GM19035 (cell line): ENCODE data around the gene MAGEB10.
"Not testable (repeated sequence)": the region's sequence is repeated elsewhere in the genome, so short reads cannot be mapped to it uniquely, and the experiment has no call there.

Experiments
- ATAC-seq: cut with Tn5 transposase; IDR thresholded peaks from one replicate; pipeline ENCODE4 v1.9.1; 2021; ENCODE audit not compliant: unreplicated experiment

The MAGEB10 gene, protein sequence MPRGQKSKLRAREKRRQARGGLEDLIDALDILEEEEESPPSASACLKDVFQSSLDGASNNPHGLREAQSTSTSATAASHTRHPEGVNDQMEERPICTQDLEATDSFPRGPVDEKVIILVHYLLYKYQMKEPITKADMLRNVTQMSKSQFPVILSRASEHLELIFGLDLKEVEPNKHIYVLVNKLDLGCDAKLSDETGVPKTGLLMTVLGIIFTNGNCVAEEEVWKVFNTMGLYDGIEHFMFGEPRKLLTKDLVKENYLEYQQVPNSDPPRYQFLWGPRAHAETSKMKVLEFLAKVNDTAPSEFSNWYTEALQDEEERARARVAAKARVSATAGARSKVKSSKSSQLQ

DNA sequence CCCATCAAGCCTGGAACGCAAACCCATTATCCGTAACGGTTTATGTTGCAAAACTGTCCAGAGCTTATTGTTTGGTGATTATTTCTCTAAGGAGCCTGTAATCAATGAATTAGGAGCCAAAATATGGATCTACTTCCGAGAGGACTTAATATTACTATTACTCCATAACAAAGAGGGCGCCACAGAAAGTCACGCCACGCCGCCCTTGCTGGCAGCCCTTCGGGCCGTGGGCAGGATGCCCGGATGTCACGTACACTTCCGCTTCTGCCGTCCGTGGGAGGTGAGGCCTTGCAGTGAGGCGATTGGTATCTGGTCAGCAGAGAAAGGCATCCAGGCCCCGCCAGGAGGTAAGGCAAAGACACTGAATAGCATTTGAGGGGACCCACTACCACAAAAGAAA, at the start of gene MAGEB10:
Gene MAGEB10 (plus strand): TSS at position 301 of the 400 bp plus-strand sequence. CDS start 13,317 bp downstream, outside the sequence.
- no peak for ATAC-seq

DNA sequence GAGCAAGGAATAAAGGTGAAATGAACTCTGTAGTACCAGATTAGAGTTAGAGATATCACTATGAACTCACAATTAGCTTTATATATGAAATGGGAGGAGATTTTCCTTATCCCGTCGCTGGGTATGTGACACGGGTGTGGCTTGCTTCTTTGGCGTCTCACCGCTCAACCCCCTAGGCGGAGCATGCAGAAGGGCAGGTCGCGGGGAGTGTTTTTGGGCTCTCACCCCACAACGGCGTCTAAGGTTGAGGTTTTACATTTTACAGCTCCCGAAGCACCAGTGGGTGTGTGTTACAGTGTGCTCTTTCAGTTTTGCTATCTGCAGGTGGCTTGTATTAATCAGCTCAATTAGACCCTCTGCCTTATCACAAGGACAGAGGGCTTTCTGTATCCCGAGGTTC, 42.1 kb upstream of the MAGEB10 start:
- no peak for ATAC-seq

DNA sequence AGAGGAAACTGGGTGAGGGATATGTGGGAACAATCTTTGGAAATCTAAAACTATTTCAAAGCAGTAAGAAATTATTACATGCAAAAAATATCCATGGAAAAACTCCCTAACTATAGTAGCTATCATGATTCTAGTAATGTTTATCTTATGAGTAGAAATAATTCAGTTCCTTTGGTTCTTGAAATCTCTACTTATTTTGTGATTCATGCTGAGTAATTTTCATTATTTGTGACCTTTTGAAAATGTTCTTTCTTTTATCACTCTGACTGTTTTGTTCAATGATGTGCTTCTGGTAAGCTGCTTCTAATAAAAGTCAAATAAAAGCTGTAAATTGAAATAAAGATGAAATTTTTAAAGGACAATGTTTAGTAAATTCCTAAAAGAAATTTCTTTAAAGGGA, 40.4 kb upstream of the MAGEB10 start:
- ATAC-seq: no peak

DNA sequence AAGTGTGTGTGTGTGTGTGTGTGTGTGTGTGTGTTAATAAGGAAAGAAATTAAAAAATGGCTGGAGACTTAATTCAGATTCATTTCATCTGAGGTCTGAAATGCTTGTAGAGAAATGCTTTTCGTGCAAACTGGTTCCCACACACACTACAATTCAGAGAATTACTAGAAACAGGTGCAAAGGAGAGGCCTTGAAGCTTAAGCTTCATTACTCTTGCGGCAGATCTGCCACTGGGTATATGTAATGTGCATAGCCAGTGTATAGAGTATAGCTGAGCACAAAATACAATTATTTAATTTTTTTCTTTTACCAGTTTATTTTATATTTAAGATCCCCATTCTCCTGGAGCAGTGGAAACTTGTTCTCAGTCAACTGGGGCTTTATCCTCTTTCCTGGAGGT, 31.8 kb upstream of the MAGEB10 start:
- ATAC-seq: no peak

DNA sequence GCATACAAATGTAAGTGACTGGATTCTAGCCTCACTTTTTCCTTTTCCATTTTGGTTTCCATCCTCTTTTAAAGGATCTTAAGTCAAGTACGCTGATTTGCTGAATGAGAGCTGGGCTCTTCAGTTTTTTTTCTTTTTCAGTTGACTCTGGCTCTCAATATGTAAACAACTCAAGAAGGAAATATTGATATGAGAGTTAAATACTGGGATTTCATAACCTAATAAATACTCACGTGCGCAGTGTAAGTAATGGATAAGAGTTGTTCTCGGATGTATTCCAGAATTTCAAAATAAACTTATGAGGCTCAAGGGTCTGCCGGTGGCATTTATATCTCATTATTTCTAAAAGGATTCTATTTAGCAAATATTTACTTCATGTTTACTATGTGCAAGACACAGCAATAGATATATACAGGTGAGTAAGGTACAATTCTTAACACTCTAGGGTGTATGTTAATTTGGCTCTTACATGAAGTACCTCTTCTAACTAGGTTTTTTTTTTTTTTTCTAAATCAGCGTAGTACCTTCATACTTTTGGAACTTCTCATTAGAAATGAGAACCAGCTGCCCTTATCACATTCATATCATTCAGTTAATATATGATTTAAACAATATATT, 11.0 kb upstream of the MAGEB10 start:
- ATAC-seq: no peak

DNA sequence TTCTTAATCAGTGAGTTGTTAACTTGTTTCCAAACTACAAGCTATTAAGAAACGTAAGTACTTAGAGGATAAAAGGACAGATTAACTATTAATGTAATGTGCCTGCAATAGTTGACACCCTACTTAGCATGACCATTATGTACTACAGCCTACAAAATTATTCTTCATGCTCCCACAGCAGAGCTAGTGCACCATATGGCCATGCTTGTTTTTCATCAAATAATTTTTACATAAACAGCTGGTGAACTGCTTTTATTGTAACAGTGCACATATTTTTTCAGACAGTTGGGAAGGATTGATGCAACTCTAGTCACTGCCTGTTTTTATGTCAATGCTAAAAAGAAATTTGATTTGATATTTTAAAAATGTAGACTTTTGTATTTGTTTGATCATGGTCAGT, 10.2 kb upstream of the MAGEB10 start:
- ATAC-seq: no peak

DNA sequence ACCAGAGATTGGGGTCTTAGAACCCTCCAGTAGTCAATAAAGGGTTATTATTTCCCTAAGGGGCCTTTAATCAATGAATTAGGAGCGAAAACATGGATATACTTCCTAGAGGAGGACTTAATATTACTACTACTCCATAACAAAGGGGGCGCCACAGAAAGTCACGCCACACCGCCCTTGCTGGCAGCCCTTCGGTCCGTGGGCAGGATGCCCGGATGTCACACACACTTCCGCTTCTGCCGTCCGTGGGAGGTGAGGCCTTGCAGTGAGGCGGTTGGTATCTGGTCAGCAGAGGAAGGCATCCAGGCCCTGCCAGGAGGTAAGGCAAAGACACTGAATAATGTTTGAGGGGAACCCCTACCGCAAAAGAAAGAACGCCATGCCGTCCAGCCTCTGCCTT, 436 bp downstream of the MAGEB10 start:
- no peak for ATAC-seq

DNA sequence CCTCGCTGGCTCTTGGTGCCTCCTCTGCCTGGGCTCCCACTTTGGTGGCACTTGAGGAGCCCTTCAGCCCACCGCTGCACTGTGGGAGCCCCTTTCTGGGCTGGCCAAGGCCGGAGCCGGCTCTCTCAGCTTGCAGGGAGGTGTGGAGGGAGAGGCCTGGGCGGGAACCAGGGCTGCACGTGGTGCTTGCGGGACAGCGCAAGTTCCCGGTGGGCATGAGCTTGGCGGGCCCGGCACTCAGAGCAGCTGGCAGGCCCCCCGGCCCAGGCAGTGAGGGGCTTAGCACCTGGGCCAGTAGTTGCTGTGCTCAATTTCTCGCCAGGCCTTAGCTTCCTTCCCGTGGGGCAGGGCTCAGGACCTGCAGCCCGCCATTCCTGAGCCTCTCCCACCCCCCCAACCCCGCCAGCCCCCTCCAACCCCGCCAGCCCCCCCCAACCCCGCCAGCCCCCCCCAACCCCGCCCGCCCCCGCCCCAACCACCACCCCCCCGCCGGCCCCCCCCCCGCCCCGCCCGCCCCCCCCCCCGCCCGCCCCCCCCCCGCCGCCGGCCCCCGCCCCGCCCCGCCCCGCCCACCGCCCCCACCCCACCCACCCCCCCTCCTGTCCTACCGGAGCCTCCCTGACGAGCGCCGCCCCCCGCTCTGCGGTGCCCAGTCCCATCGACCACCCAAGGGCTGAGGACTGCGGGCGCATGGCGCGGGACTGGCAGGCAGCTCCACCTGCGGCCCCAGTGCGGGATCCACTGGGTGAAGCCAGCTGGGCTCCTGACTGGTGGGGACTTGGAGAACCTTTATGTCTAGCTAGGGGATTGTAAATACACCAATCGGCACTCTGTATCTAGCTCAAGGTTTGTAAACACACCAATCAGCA, 1.4 kb downstream of the MAGEB10 start:
- ATAC-seq: not testable (repeated sequence)

DNA sequence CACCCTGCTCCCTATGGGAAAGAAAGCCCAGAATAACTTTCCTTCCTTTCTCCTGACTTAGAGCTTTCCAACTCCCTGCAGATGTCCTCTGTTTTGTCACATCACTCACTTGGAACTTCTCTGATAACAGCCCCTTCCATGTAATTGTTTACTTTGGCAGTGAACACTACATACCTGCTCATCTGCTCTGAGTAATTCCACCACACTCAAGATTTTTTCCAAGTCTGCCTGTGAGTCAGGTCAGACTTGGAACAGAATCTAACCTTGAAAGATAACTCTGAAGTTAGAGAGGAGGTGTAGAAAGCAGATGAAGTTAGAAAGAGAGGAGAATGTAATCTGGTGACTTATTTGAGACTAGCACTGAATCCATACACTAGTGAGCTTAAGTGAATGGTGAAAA, 7.4 kb downstream of the MAGEB10 start:
- no peak for ATAC-seq

DNA sequence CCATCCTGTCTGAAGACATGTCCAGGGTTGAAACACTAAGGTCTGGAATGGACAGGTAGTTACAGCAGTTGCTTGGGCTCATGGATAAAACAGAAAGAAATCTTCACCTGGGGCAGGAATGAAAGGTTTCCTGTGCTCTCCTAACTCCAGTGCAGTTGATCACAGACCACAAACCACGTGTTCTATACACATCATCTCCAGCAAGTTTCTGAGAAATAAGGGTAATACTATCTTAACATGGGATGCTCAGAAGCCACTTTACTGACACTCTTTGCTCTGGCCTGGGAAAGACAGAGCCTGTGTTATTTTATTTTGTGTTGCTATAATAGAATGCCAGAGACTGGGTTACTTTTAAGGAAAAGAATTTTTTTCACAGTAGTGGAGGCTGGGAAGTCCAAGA, 16.0 kb downstream of the MAGEB10 start:
- no peak for ATAC-seq

DNA sequence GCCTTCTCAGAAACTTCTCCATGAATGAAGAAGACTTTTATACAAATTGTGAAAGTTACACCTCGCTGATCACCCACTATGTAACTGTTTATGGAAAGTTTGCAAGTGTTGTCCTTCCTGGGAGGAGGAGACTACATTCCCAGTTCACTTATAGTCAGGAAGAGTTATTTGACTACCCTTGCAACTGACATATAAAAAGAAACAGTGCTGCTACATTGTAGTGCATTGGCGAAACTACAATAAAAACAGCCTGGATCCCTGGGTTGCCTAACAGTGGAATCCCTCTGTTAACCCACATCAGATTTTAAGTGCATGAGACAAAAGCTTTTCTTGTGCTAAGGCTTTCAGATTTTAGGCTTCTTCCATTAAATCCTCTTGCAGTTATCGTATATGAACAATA, 30.4 kb downstream of the MAGEB10 start:
- no peak for ATAC-seq

DNA sequence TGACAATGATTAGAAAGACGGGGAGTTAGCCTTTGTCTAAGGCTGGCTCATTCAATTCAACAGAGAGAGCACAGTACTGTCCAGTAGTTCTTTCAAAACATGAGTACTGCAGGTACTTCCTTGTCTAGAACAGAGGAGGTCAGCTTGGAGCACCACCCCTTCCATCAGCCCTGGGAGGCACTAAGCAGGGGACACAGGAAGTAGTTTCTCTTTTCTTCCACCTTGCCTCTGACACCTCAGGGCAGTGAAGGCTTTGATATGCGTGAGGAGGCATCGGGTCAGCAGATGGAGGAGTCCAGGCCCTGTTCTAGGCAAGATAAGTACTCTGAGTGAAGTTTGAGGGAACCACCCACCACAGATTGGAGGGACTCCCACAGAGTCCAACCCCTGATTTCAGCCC, 33.1 kb downstream of the MAGEB10 start:
- no peak for ATAC-seq

DNA sequence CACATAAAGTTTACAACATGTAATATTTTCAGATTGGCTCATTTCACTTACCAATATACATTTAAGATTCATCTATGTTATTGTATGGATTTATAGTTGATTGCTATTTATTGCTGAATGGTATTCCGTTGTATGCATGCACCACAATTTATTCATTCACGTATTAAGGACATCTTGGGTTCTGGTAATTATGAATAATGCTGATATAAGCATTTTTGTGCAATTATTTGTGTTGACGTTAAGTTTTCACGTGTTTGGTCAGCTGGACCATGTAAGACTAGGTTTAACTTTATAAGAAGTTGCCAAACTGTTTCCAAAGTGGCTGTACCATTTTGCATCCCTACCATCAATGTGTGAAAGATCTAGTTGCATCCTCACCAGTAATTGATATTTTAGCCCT, 35.1 kb downstream of the MAGEB10 start:
- no peak for ATAC-seq

DNA sequence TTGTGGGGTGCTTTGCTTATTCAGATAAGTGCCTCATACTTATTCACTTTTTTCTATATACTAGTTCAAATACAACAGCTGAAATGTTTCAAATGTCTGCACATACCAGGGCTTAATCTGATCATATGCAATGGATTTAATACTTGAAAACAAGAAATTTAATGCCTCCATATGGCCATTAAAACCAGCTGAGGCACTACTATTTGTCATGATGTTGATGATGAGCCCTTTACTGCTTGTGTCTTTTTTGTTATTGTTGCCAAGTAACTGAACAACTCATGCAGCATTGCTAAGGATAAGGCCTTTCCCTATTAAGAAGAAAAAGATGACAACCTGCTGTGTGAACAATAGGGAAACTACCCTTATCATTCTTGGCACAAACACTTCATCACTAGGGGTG, 52.5 kb downstream of the MAGEB10 start:
- no peak for ATAC-seq

DNA sequence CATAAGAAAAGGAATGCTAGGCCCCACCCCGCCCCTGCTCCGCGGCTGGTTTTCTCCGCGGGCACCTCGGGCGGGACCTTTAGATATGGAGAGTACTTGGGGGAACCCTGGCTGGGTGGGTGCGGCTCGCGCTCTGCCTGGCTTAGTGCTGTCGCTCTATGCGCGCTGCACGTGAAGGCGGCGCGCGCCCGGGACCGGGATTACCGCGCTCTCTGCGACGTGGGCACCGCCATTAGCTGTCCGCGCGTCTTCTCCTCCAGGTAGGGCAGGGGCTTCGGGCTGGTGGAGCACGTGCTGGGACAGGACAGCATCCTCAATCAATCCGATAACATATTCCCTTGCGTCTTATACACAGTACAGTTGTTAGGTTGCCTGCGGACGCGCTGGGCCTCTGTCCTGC, 56.0 kb downstream of the MAGEB10 start:
- ATAC-seq: no peak
